GM12801 (cell line): ENCODE measurements around the gene ABHD8.

Source experiments
- TF ChIP-seq, protein P1 (sequence below): IDR thresholded peaks from one replicate; pipeline ENCODE4 v1.5.1; 2011; ENCODE audit warnings: control low read depth; ENCODE audit not compliant: insufficient read length; ENCODE audit errors: extremely low read depth

The ABHD8 gene

DNA sequence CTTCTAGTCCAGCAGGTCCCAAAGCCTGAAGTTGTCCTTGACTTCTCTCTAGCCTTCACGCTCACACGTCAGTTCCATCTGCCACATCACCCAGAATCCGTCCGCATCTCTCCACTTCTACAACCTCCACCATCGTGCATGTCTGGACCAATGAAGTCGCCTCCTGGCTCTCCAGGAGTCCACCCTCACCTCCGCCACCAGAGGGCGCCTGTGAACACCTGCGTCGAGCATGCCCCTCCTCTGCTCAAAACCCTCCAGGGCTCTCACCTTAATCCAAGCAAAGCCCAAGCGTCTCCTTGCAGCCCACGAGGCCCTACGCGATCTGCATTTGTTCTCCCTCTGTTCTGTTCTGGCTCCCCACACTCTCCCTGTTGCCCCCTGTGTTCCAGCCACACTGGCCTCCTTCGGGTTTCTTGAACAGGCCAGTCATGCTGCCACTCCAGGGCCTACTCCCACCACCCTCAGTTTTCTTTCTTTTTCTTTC lies 42.3 kb downstream of the ABHD8 start:
- TF ChIP-seq, protein P1, sequence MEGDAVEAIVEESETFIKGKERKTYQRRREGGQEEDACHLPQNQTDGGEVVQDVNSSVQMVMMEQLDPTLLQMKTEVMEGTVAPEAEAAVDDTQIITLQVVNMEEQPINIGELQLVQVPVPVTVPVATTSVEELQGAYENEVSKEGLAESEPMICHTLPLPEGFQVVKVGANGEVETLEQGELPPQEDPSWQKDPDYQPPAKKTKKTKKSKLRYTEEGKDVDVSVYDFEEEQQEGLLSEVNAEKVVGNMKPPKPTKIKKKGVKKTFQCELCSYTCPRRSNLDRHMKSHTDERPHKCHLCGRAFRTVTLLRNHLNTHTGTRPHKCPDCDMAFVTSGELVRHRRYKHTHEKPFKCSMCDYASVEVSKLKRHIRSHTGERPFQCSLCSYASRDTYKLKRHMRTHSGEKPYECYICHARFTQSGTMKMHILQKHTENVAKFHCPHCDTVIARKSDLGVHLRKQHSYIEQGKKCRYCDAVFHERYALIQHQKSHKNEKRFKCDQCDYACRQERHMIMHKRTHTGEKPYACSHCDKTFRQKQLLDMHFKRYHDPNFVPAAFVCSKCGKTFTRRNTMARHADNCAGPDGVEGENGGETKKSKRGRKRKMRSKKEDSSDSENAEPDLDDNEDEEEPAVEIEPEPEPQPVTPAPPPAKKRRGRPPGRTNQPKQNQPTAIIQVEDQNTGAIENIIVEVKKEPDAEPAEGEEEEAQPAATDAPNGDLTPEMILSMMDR, result peak; percentile 93

DNA sequence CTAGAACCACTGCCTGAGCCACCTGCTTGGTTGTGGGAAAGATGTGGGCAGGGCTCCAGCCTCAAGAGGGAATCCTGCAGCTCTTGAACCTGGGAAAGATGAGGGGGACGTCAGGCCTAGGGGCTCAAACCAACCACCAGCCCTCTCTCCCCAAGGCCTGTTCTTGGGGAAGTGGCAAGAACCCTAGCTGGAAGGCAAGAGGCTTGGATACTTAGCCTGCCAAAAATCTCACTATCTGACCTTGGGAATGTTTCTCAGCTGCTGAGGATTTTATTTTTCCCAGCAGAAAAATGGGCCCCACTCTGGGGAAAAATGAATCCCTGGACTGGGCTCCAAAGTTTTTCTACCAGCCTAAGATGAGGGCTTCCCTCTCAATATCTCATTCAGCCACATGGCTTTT lies 43.3 kb downstream of the ABHD8 start:
- TF ChIP-seq, protein P1, result no peak

DNA sequence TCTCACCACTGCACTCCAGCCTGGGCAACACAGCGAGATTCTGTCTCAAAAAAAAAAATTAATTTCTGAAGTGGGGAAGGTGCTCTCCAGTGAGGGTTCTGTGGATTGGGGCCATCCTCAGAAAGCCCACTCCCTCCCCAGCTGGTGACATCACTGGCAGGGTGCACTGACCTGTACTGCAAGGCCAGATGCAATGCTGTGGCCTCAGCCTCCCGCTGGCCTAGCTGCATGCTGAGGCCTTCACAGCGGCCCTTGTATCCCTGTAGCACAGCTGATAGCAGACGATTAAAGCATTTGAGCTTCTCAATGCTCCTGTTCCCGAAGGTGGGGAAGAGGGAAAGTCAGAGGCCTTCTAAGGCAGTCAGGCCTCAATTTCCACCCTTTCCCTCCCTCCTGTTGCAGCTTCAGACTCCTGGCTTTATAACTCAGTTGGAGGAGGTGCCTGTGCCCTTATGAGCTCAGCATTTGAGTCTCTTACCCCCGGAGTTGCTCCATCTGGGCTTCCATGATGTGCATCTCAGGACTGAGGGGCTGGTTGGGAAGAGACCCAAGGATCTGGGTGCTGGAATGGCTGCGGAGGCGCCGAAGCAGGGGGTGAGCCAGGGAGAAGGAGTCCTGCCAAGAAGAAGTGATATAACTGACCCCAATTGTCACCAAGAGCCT lies 44.0 kb downstream of the ABHD8 start:
- TF ChIP-seq, protein P1, result no peak

DNA sequence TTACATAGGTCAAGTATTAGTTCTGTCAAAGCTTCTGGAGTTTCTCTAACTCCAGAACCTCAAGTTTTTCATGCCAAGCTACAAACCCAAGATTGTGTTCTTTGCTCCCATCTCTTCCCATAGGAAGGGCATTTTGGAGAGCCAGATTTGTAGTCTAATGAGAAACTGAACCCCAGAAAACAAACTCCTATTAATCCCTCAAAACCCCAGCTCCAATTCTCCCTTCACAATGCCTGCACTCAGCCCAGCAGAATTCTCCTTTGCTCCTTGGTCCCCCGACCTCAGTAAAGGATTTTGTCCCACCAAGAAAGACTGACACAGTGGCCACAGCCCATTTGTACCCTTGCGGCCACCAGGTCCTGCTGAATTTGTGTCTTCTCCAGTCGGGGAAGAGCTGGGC lies 47.1 kb downstream of the ABHD8 start:
- TF ChIP-seq, protein P1, result no peak

DNA sequence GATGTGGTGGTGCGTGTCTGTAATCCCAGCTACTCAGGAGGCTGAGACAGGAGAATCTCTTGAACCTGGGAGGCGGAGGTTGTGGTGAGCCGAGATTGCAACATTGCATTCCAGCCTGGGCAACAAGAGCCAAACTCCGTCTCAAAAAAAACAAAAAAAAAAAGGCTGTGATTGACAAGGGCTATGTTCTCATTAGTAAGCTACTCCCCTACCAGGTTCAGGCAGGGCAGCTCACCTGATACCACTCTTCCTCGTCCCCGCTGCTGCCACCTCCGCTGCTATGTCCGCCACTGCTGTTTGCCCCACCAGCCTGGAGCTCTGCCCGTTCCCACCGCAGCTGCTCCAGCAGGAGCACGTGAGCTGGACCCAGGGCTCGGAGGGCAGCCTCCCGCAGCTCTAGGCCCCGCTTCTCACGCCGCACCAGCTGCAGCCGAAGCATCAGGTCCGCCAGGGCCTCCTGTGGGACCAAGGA lies 48.0 kb downstream of the ABHD8 start:
- TF ChIP-seq, protein P1, result no peak

DNA sequence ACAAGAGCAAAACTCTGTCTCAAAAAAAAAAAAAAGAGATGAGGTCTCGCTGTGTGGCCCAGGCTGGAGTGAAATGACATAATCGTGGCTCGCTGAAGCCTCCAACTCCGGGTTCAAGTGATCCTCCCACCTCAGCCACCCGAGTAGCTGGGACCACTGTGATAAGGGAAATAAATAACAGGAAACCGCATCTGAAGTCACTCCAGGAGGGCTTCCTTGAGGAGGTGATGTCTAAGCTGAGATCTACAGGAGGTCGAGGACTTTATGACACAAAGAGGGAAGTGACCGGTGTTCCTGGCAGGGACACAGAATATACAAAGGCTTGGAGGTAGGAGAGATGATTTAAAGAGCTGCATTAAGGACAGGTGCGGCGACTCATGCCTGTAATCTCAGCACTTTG lies 48.6 kb downstream of the ABHD8 start:
- TF ChIP-seq, protein P1, result no peak

DNA sequence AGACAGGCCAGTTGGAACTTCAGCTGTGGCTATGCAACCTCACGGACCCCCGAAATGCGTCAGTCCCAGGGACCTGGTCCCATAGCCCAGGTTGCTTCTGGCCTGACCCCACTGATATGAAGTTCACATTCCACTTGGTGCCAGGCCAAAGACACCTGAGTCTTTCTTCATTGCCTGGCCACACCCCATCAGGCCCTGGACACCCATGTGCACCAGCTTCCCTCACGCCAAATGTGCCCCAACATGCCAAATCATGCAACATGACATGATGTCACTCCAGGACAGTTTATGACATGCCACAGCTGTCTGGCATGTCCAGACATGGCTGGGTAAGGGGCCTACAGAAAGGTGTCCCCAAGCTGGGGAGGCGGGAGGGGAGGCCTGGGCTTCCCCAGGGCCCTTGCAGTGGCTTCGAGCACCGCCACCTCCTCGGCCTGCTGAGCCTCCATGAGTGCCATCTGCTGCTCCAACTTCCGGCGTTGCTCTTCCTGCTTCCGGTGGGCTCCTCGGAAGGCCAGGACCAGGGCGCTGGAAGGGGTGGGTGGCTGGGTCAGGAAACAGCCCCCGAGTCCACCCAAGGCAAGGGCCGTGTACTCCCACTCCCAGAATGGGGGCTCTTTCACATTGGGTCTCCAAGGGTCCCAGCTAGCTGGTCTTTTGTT lies 53.2 kb downstream of the ABHD8 start:
- TF ChIP-seq, protein P1, result no peak
